Measurements from ENCODE around the gene ANKRD55.
"Not testable (repeated sequence)": the region's sequence is repeated elsewhere in the genome, so short reads cannot be mapped to it uniquely, and the experiment has no call there.

Gene ANKRD55

DNA sequence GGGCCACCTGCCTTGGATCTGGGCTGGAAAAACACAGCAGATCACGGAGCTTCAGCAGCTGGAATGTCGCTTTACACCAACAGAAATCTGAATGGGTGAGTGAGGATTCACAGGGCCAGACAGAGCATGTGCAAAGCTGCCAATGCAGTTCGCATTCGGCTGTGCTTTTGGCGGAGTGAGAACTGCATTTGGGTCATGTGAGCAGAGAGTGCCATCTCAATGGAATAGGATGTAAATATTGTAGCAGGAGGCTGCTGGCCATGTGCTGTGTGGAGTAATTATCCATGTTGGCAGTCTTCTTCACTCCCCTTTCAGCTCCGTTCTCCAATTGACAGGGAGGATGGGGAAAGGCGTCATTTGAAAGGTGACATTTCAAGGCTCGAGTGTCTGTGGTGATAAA is at the start of gene ANKRD55:
ANKRD55 (minus strand) TSS at position 101 of the 400 bp plus-strand sequence. CDS start 417 bp downstream, outside the sequence.
- DNase-seq: peak; percentile 39

DNA sequence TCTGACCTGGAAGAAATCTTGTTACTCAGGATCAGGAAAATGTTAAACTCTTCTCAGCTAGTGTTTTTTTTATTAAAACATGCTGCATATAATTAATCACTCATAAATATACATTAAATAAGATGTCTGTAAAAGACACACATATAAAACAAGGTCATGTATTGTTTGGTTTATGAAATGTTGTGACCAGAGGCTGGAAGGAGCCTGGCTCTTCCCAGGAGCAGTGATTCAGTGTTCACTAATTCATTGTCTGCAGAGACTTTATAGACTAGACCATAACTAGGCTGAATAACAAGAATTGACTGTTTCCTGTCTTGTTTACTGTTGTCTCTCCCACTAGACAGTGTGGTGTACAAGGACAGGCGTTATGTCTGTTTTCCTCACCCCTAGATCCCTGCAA is 49.1 kb upstream of the ANKRD55 start:
- DNase-seq: no peak

DNA sequence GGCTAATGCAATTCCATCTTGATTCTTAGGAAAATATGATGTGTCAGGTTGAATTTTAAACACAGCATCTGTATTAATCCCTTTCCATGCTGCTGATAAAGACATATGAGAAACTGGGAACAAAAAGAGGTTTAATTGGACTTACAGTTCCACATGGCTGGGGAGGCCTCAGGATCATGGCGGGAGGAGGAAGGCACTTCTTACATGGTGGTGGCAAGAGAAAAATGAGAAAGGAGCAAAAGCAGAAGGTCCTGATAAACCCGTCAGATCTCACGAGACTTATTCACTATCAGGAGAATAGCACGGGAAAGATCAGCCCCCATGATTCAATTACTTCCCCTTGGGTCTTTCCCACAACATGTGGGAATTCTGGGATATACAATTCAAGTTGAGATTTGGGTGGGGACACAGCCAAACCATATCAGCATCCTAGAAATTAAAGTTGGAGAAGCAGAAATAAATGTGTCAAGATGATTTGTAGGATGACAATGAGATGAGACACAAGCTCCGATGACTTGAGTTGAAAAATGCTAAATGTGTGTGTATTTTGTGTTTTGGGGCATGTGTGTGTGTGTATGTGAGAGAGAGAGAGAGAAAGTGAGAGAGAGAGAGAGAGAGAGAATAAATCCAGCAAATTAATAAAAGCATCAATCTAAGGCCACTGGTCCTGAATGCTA is 48.5 kb upstream of the ANKRD55 start:
- DNase-seq: no peak

DNA sequence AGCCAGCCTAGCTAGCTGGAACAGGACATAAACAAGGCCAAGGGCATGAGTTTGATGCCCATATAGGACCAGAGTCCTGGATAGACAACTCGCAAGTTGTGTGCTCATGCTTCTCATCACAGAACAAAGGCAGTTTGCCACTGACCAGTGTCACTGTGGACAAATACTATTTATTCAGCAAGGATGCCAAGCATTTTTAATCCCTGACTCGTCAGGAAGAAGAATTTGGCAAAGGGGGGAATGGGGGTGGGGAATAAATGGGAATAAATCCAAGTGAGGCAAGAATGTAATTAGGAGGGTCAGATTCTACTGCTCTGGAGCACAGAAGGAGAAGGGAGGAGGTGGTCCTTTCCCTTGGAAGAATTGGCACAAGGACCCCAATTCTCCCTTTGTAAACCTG is 46.8 kb upstream of the ANKRD55 start:
- DNase-seq: no peak

DNA sequence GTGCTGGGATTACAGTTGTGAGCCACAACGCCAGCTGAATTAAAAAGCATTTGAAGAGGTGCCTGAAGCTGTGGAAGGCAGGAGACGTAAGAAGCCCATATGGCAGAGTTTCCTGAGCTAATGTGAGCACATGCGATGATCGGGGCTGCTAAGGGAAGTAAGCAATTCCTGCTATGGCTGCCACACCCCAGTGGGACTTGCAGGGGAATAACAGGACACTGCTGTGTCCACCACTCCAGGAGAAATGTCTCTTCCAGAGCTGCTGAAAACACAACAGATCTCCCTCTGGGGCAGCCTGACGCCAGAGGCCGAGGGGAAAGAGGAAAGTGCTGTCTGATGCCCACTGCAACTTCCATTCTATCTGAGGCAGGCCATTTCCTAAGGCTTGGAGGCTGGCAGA is 46.2 kb upstream of the ANKRD55 start:
- DNase-seq: peak; percentile 29

DNA sequence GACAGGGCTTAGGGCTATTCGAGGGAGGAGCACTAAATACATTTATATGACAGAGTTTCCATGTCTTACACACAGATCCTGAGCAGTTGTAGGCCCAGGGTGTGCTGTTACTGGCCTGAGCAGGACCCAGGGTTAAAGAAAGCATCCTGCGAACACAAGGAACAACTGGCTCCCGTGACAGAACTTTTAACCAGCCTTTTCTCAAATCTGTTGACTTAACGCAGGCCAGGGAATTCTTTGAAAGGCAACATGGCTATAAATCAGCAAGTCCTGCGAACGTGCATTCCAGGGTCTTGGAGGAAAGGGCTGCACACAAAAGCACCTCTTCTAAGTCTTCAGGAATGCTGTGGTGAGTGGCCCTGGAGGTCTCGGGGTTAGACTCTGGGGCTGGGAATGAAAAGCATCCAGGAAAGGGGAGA is 45.2 kb upstream of the ANKRD55 start:
- DNase-seq: no peak

DNA sequence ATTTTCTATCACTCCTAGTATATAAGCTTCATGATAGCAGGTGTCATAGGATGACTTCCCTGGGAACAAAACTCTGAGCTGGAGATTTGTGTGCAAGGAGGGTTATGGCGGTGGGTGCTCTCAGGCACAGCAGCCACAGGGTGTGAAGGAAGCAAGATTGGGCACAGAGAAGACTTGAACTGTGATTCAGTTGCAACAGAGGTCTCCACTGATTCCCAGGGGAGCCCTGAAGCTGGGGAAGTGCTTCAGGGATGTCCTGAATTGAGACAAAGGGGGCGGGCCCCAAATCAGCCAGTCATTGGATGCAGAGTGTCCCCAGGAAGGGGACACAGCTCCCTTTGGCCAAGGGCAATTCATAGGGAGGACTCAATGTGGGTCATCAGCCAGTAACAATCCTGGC is 44.4 kb upstream of the ANKRD55 start:
- DNase-seq: no peak

DNA sequence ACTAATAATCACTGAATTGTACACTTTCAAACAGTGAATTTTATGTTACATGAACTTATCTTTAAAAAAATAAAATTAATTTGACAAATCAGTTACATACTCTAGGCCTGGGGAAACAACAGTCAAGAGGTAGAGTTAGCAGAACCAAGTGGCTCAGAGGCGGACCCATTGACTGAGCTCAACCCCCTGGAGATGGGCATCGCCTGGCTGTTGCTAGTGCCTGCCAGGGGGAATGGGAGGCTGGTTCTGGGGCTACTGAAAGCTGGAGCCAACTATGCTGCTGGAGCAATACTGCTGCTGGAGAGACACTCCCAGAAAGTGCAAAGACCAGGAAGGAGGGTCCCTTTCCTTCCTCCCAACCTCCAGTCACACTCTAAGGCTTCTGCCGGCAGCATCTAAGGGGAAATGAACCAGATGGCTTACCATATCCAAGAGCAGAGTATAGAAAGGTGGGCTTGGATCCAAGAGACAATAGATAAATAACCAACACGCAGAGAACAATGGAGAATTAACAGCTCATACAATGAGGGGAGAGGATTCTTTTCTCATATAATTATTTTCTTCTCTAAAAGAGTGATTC is 40.3 kb upstream of the ANKRD55 start:
- no peak for DNase-seq

DNA sequence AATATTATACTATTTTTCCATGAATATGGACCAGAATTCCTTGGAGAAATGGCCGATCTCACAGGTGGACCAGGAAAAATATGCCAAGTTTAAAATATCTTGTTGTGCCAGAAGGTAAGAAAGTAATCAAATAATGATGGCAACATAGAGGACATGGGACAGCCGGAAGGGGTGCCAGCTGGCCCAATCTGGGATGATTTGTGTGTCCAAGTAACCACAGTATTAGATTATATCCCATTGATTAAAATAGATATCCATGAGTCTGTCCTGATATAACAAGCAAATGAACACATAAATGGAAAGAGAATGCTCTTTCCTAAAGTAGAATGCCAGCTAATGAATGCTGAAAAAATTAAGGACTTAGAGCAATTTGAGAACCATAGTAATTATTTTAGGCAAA is 39.6 kb upstream of the ANKRD55 start:
- DNase-seq: no peak

DNA sequence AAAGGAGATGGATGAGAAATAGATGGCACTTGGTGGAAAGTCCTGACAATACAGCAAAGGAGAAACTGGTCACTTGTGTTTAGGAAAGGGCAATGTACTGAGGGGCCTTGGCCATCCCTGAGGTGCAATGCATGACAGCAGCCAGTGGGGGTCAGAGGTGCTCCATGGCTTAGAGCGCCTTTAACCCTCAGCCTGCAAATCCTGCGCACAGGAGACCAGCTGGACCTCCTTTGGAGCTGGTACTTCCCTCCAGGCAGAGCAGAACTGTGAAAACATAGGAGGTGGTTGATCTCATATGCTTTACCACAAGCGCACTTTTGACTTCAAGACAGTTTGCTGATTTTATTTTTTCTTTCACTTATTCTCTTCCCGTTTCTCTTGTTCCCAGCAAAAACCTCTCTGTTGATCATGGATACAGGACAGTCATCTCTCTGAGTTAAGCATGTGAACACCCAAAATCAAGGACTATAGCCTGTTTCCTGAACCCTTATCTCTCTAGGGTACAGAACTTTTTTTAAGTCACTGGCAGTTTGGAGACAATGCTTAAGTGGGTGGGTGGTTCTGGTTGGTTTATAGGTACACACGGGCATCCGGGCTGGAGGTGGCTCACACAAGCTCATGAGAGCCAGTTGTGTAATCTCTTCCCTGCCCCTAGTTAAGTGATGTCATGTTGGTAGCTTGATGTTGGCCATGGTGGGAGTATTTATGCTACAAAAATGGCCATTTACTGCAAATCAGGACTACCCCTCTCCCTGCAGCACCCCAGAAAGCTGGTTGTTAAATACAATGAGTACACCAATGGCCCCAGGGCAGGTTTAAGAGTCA is 37.6 kb upstream of the ANKRD55 start:
- DNase-seq: peak; percentile 87

DNA sequence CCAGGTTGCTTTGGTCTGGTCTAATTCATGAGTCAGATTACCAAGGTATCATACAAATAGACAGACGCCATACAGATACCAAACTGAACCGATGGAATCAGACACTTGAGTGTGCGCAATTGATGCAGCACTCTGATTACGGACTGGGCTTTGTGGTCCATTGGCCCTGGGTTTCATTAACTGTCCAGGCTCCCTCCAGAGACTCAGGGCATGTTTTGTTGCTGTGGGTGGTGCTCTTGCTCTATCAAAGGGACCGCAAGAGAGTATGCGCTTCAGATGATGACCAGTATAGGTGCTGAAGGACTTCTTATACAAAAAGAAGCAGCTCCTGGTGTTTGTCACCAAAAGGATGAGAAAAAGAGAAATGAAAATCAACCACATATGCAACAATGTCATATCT is 36.9 kb upstream of the ANKRD55 start:
- DNase-seq: no peak

DNA sequence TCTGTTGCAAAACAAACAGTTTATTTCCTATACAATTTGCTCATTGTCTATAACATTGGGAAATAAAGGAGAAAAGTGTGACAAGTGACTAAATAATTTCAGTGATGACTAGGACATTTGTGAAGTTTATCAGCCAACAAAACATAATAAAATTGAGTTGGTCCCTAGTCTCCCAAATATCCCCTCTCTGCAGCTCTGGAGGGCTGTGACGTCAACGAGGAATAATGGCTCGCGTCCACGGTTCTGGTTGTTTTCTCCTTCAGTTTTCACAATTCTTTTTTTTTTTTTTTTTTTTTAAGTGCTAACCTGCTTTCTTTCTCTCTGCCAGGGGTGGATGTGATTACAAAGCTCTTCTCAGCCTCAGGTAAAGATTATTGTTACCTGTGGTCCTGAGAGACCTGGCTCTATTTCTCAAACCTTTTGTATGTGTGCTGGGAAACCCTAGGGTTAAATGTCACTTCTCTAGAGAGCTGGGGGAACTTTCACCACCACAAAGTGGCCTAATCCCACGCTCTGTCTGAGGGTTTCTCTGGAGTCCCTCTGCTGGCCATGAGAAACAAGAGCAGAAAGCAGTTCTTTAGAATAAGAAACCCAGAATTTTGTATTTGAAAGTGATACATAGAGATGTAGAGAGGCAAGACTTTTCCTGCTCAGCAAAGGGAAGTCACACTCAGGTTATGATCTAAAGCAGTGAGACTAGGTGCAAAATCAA is 36.2 kb upstream of the ANKRD55 start:
- DNase-seq: peak; percentile 40

DNA sequence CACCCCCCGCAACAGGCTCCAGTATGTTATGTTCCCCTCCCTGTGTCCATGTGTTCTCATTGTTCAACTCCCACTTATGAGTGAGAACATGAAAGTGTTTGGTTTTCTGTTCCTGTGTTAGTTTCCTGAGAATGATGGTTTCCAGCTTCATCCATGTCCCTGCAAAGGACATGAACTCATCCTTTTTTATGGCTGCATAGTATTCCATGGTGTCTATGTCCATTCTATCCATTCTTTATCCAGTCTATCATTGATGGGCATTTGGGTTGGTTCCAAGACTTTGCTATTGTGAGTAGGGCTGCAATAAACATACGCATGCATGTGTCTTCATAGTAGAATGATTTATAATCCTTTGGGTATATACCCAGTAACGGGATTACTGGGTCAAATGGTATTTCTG is 35.6 kb upstream of the ANKRD55 start:
- not testable (repeated sequence) for DNase-seq

DNA sequence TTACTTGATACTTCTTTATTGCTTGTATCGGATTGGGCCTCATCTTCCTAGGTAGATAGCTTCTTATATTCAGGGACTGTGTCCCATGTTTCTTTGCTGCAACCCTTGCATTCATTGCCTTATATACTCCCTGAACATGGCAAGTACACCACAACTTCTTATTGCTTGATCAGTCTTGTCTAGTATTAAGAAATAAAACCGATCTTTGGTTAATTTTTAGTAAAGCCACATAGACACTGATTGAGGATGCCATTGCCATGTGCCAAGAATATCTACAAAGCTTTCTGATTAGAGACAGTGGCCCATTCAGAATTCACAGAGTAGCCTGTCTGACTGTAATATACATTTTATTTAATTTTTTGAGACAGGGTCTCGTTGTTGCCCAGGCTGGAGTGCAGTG is 34.7 kb upstream of the ANKRD55 start:
- no peak for DNase-seq

DNA sequence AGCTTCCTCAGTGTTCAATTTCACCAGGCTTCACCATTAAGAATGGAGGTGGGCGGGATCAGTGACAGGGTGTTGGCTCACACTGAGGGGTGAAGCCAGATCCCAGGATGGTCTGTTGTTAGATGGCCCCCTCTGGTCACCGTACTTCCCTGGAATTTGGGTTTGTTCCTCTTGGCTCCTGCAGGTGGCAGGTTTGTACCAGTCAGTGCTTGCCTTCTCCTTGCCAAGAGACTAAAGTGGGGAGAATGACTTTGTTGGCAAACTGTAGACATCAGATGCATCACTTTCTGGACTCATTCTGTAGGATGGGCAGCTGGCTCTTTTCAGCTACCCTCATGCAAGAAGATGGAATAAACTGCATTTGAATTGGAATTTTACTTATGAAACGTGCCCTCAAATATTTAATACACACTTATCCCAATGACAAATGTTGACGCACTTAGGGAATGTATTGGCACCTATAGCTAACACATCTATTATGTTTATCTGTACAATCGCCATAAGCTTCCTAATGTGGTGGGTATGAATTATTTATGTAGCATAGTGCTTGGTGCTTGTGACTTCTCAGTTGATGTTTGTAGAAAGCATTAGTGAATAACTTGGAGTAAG is 31.4 kb upstream of the ANKRD55 start:
- DNase-seq: no peak

DNA sequence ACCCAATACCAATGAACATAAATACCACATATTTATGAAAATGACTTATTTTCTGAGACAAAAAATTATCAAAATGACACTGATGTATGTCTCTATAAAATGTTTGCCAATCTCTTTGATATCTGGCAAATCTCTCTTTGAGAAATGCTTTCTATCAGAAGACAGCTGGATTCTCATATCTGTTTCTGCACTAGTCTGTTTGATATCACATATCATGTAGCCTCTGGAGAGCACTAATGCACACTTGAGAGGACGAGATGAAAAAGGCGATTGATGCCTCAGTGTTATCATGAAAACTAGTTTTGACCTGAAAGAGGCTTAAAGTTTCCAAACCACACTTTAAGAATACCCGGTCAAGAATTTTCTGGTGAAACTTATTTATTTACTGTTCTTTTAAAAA is 29.1 kb upstream of the ANKRD55 start:
- no peak for DNase-seq

DNA sequence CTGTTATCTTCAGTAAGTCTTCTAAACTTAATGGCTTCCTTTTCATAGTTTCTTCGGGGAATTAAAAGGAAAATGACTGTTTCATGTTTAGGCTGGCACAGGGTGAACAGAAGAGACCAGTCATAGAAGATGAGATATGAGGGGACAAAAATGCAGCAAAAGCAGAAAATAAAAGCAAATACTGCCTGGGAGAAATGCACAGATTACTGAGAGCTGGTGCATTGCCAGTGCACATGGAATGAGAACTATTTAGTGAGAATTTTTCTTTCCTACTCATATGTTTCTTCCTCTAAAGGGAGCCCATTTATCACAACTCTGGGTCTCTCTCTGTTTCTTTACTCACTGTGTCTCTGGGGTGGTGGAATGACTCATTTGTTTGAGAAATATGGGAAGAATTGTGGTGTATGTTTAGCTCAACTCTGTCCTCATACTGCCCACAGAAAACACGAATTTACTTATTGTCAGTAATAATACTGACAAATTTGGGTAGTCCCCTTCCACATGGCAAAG is 25.9 kb upstream of the ANKRD55 start:
- DNase-seq: no peak

DNA sequence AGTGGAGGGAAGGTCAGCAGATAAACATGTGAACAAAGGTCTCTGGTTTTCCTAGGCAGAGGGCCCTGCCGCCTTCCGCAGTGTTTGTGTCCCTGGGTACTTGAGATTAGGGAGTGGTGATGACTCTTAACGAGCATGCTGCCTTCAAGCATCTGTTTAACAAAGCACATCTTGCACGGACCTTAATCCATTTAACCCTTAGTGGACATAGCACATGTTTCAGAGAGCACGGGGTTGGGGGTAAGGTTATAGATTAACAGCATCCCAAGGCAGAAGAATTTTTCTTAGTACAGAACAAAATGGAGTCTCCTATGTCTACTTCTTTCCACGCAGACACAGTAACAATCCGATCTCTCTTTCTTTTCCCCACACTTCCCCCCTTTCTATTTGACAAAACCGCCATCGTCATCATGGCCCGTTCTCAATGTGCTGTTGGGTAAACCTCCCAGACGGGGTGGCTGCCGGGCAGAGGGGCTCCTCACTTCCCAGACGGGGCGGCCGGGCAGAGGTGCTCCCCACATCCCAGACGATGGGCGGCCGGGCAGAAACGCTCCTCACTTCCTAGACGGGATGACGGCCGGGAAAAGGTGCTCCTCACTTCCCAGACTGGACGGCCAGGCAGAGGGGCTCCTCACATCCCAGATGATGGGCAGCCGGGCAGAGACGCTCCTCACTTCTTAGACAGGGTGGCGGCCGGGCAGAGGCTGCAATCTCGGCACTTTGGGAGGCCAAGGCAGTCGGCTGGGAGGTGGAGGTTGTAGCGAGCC is 24.8 kb upstream of the ANKRD55 start:
- DNase-seq: not testable (repeated sequence)

DNA sequence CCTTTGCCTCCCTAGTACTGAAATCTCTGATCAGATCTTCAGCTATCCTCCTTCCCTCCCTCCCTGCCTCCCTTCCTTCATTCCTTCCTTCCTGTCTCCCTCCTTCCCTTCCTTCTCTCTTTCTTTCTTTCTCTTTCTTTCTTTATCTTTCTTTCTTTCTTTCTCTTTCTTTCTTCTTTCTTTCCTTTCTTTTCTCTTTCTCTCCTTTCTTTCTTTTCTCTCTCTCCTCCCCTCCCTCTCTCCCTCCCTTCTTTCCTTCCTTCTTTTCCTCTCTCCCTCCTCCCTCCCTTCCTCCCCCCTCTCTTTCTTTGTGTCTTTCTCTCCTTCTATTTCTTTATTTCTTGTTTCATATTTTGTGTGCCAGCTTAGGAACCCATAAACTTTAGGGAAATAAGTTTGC is 23.9 kb upstream of the ANKRD55 start:
- DNase-seq: no peak

DNA sequence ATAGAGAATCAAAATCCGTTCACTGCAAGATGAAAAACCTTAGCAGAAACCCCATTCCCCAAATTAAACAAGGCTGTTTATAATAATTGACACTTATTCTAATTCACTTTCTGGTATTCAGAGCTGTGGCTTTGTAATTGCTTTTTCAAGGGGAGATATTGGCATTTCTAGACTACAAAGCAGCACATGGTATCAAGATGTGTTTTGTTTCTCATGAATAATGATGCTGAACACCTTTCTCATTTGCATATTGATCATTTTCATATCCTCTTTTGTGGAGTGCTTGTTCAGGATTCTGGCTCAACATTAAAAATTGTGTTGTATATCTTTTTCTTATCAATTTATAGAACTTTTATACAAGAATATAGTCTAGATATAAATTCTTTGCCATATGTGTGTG is 22.4 kb upstream of the ANKRD55 start:
- no peak for DNase-seq

DNA sequence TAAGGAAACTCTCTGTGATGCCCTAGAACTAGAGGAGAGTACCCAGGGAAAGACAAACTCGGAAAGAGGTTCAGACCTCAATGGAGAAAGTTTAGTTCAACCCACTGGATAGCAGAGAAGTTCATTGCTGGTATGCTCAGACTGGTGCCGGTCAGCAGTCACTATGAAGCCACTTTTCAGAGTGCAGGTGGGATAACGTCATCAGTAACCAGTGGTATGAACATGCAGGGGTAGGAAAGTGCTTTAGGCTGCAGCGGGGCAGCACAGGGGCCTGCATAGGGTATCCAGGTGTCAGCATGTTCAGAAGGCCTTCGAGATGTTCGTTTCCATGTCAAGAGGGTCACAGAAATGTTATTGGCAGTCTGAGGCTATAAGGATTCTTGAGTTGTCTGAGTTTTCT is 20.8 kb upstream of the ANKRD55 start:
- DNase-seq: no peak

DNA sequence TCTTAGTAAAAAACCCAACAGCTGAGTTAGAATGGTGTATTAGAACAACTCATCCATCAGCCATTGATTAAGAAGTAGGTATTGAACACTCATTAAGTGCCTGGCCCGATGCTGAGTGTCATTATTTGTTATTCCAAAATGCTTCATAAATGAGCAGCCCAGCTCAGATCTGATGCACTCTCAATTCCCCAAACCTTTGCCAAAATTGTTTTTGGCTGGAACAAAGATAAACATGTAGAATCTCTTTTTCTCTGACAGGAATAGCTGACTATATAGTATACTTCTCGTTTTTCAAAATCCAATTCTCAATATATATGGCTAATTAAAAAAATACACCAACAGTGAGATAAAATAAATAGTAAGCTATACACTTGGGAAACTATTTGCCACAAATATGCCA is 20.0 kb upstream of the ANKRD55 start:
- DNase-seq: no peak

Data from right hindlimb (tissue), 1 donor.